ENCODE measurements around the gene RBM48.

The RBM48 gene

GRCh38 chr7:92485267-92485892, 43.2 kb upstream of the RBM48 start:
- TF ChIP-seq ZNF18 (tag by site-specific recombination; IDR thresholded peaks at IDR 0.05) (no peak), HIC1 (tag by site-specific recombination; IDR thresholded peaks at IDR 0.05) (no peak), KLF1 (tag by site-specific recombination; IDR thresholded peaks at IDR 0.05) (no peak), IKZF3 (tag by site-specific recombination; IDR thresholded peaks at IDR 0.05) (no peak), ZBTB21 (tag by site-specific recombination; IDR thresholded peaks at IDR 0.05) (no peak), ZNF202 (tag by site-specific recombination; IDR thresholded peaks at IDR 0.05; ENCODE audit: borderline replicate concordance) (no peak), ZNF76 (tag by site-specific recombination; IDR thresholded peaks at IDR 0.05; ENCODE audit: borderline replicate concordance, low read depth) (no peak), SALL2 (tag by site-specific recombination; IDR thresholded peaks at IDR 0.05; ENCODE audit: borderline replicate concordance) (no peak), KLF10 (tag by site-specific recombination; IDR thresholded peaks at IDR 0.05) (no peak), BCL11B (tag by site-specific recombination; IDR thresholded peaks at IDR 0.05; ENCODE audit: low read depth) (no peak), ZNF10 (tag by site-specific recombination; IDR thresholded peaks at IDR 0.05) (no peak), KLF16 (tag by site-specific recombination; IDR thresholded peaks at IDR 0.05) (no peak)
- CTCF ChIA-PET = no interaction called here
- Histone ChIP-seq H3K9me3 (ENCODE audit: control insufficient read depth, insufficient read depth, low read depth, low read length) (no peaks in the 10 kb centered on the region), H3K36me3 (ENCODE audit: control insufficient read depth in 2 of 2, insufficient read depth in 1 of 2, low read length in 2 of 2) (peaks cover 42 to 43% of the 10 kb centered on the region in 2 experiments), H3K4me1 (ENCODE audit: control insufficient read depth, insufficient read depth, low read length) (no peaks in the 10 kb centered on the region), H3K27ac (ENCODE audit: extremely low read depth, low read depth, low read length) (no peak overlapping the region), H3K4me3 (ENCODE audit: low read depth, low read length) (no peak overlapping the region)
- POLR2A ChIA-PET = no interaction called here

- Histone ChIP-seq H3K9me3 (ENCODE audit: control insufficient read depth, insufficient read depth, low read depth, low read length) (no peaks in the 10 kb centered on the region), H3K36me3 (ENCODE audit: control insufficient read depth in 2 of 2, insufficient read depth in 1 of 2, low read length in 2 of 2) (peaks cover 46 to 48% of the 10 kb centered on the region in 2 experiments), H3K4me3 (ENCODE audit: low read depth, low read length) (no peak overlapping the region), H3K27ac (ENCODE audit: extremely low read depth, low read depth, low read length) (no peak overlapping the region), H3K4me1 (ENCODE audit: control insufficient read depth, insufficient read depth, low read length) (no peaks in the 10 kb centered on the region)
- POLR2A ChIA-PET = no interaction called here
- CTCF ChIA-PET = no interaction called here
- TF ChIP-seq ZNF394 (tag by site-specific recombination; IDR thresholded peaks at IDR 0.05; ENCODE audit: borderline replicate concordance) (no peak), ZNF704 (tag by site-specific recombination; IDR thresholded peaks at IDR 0.05) (no peak), ZNF202 (tag by site-specific recombination; IDR thresholded peaks at IDR 0.05; ENCODE audit: borderline replicate concordance) (no peak), ZNF830 (tag by site-specific recombination; IDR thresholded peaks at IDR 0.05; ENCODE audit: low read depth) (no peak), ZNF600 (tag by site-specific recombination; IDR thresholded peaks at IDR 0.05) (no peak), ZNF670 (tag by site-specific recombination; IDR thresholded peaks at IDR 0.05; ENCODE audit: low read depth) (no peak), ZNF239 (tag by site-specific recombination; IDR thresholded peaks at IDR 0.05) (no peak), ZNF521 (tag by site-specific recombination; IDR thresholded peaks at IDR 0.05) (no peak), ZIC2 (tag by site-specific recombination; IDR thresholded peaks at IDR 0.05) (no peak), ZNF610 (tag by site-specific recombination; IDR thresholded peaks at IDR 0.05; ENCODE audit: borderline replicate concordance) (no peak), PRDM6 (tag by site-specific recombination; IDR thresholded peaks at IDR 0.05) (no peak), ZNF433 (tag by site-specific recombination; IDR thresholded peaks at IDR 0.05; ENCODE audit: low read depth) (no peak), ZNF423 (tag by site-specific recombination; IDR thresholded peaks at IDR 0.05) (no peak), BCL11B (tag by site-specific recombination; IDR thresholded peaks at IDR 0.05; ENCODE audit: low read depth) (no peak), PBX3 (CRISPR knock-in tag; IDR thresholded peaks at IDR 0.05) (no peak), ZNF791 (tag by site-specific recombination; IDR thresholded peaks at IDR 0.05) (no peak), GLIS1 (tag by site-specific recombination; IDR thresholded peaks at IDR 0.05) (no peak), ZNF248 (tag by site-specific recombination; IDR thresholded peaks at IDR 0.05) (no peak), YY1 (tag by site-specific recombination; IDR thresholded peaks at IDR 0.05) (no peak)
Measured at GRCh38 chr7:92485974-92486373, 42.6 kb upstream of the RBM48 start.
